ENCODE measurements around the gene CHMP4A. TPM values are rescaled to one million over a fixed set of nuclear protein-coding genes. Genes with fewer than 3 reads are reported as not detected.

Gene CHMP4A
- total RNA-seq, 1 experiment from 2014 or later: 32.7 TPM

- H3K27me3 Mint-ChIP-seq (ENCODE audit: low read depth): no peaks in the 10 kb centered on the region; the same call in 1 of the 2 replicates
- H3K9me3 Mint-ChIP-seq: no peaks in the 10 kb centered on the region
- ChIA-PET CTCF (interaction anchor here (1.6 kb wide), 1 partner anchor 17 kb away, joined by 5 read pairs; the partner anchor contains the start of gene TINF2), POLR2A (no interaction called here)
- H3K27ac Mint-ChIP-seq: no peak overlapping the region; the same call in 1 of the 2 replicates
- no peaks in the 10 kb centered on the region for H3K4me1 Mint-ChIP-seq
- H3K4me3 Mint-ChIP-seq: no peak overlapping the region
- H3K36me3 Mint-ChIP-seq: no peaks in the 10 kb centered on the region
- ATAC-seq (no peak), DNase-seq (ENCODE audit: low spot score) (no peak)
- no peak for TF ChIP-seq RELA (CRISPR knock-in tag; IDR thresholded peaks at IDR 0.05; ENCODE audit: borderline replicate concordance)
- no peak for TF ChIP-seq ZNF671 (CRISPR knock-in tag; IDR thresholded peaks at IDR 0.05)
- no peak for TF ChIP-seq ZNF532 (CRISPR knock-in tag; IDR thresholded peaks at IDR 0.05; ENCODE audit: borderline replicate concordance)
- TF ChIP-seq CDX4 (CRISPR knock-in tag; IDR thresholded peaks at IDR 0.05; ENCODE audit: borderline replicate concordance): no peak
- TF ChIP-seq CREB1 (CRISPR knock-in tag; IDR thresholded peaks at IDR 0.05): no peak
These were observed 46.2 kb upstream of the CHMP4A start for GRCh38 chr14:24259282-24260025.

- no peak for TF ChIP-seq ZBTB43 (CRISPR knock-in tag; IDR thresholded peaks at IDR 0.05)
- TF ChIP-seq CTCF (IDR thresholded peaks at IDR 0.05): no peak
- no peak for TF ChIP-seq SMAD3 (CRISPR knock-in tag; IDR thresholded peaks at IDR 0.05; ENCODE audit: borderline replicate concordance)
- no peak for TF ChIP-seq ZNF138 (CRISPR knock-in tag; conservative IDR thresholded peaks at IDR 0.05)
- no peak for TF ChIP-seq NFYB (CRISPR knock-in tag; conservative IDR thresholded peaks at IDR 0.05; ENCODE audit: low read depth)
- ATAC-seq: no peak
- CTCF ChIA-PET: no interaction called here
- POLR2A ChIA-PET: no interaction called here
- no peak overlapping the region for H3K4me3 Mint-ChIP-seq
- H3K27ac Mint-ChIP-seq: no peak overlapping the region
- DNase-seq (ENCODE audit: low spot score): no peak
- H3K4me1 Mint-ChIP-seq: no peaks in the 10 kb centered on the region
- H3K9me3 Mint-ChIP-seq: no peaks in the 10 kb centered on the region
- no peaks in the 10 kb centered on the region; the same call in 1 of the 2 replicates for H3K27me3 Mint-ChIP-seq (ENCODE audit: low read depth)
- no peaks in the 10 kb centered on the region for H3K36me3 Mint-ChIP-seq
These were observed 45.4 kb upstream of the CHMP4A start for GRCh38 chr14:24258548-24259265.

GRCh38 chr14:24258119-24258518 lies 44.8 kb upstream of the CHMP4A start:
- Mint-ChIP-seq H3K27ac (no peak overlapping the region), H3K4me3 (no peak overlapping the region), H3K4me1 (no peaks in the 10 kb centered on the region), H3K27me3 (ENCODE audit: low read depth) (no peaks in the 10 kb centered on the region; the same call in 1 of the 2 replicates), H3K9me3 (no peaks in the 10 kb centered on the region), H3K36me3 (no peaks in the 10 kb centered on the region)
- ChIA-PET POLR2A (no interaction called here), CTCF (interaction anchor here (1.7 kb wide), 1 partner anchor 50 kb away, joined by 8 read pairs; the partner anchor contains the start of gene CIDEB)
- ATAC-seq (no peak), DNase-seq (ENCODE audit: low spot score) (no peak)
- no peak for TF ChIP-seq TCF7 (CRISPR knock-in tag; IDR thresholded peaks at IDR 0.05; ENCODE audit: low read depth)
- no peak for TF ChIP-seq ZNF396 (CRISPR knock-in tag; IDR thresholded peaks at IDR 0.05; ENCODE audit: borderline replicate concordance)
- TF ChIP-seq ZNF232 (CRISPR knock-in tag; IDR thresholded peaks at IDR 0.05): no peak
- no peak for TF ChIP-seq TEAD4 (CRISPR knock-in tag; IDR thresholded peaks at IDR 0.05)
- no peak for TF ChIP-seq MAX (CRISPR knock-in tag; IDR thresholded peaks at IDR 0.05)
- TF ChIP-seq AFF4 (CRISPR knock-in tag; IDR thresholded peaks at IDR 0.05; ENCODE audit: borderline replicate concordance): no peak
- no peak for TF ChIP-seq FOXK1 (CRISPR knock-in tag; IDR thresholded peaks at IDR 0.05)
- no peak for TF ChIP-seq RORB (CRISPR knock-in tag; IDR thresholded peaks at IDR 0.05)
